Measurements from ENCODE around the gene TSNAX.
A peak's percentile ranks its signal among the peaks of the same experiment; 100 is the strongest.

The TSNAX gene

GRCh38 chr1:231528172-231529029, at the start of gene TSNAX:
TSNAX (plus strand) TSS chr1:231528669; CDS start chr1:231528811, 142 bp downstream.
- Histone ChIP-seq H3K4me3 (ENCODE audit: low read depth, low read length) (peak within 1 kb of the TSS; percentile 90), H3K27ac (peak within 1 kb of the TSS; percentile 97), H3K27me3 (replicated peaks) (no peaks in the 10 kb centered on the region), H3K36me3 (replicated peaks) (no peaks in the 10 kb centered on the region)
- TF ChIP-seq CTCF (IDR thresholded peaks at IDR 0.05; ENCODE audit: low read depth, low read length, missing control alignments) = no peak
- in situ Hi-C loops (cut with HindIII; ENCODE audit: low pct_ligation_motif_present, low sequenced_read_pairs) = no loop called here
- peak; percentile 88 for DNase-seq

- Histone ChIP-seq H3K4me3 (ENCODE audit: low read depth, low read length) (no peak overlapping the region), H3K27me3 (replicated peaks) (no peaks in the 10 kb centered on the region), H3K27ac (no peak overlapping the region), H3K36me3 (replicated peaks) (no peaks in the 10 kb centered on the region)
- DNase-seq = no peak
- in situ Hi-C loops (cut with HindIII; ENCODE audit: low pct_ligation_motif_present, low sequenced_read_pairs) = no loop called here
- no peak for TF ChIP-seq CTCF (IDR thresholded peaks at IDR 0.05; ENCODE audit: low read depth, low read length, missing control alignments)
Observed at GRCh38 chr1:231478811-231479210, 49.7 kb upstream of the TSNAX start.

- no peaks in the 10 kb centered on the region for H3K36me3 ChIP-seq (replicated peaks)
- TF ChIP-seq CTCF (IDR thresholded peaks at IDR 0.05; ENCODE audit: low read depth, low read length, missing control alignments) = no peak
Observed at GRCh38 chr1:231480008-231480407, 48.5 kb upstream of the TSNAX start.

GRCh38 chr1:231481289-231481688, 47.2 kb upstream of the TSNAX start:
- in situ Hi-C loops (cut with HindIII; ENCODE audit: low pct_ligation_motif_present, low sequenced_read_pairs) = no loop called here
- H3K27ac ChIP-seq = no peak overlapping the region
- no peak overlapping the region for H3K4me3 ChIP-seq (ENCODE audit: low read depth, low read length)
- no peaks in the 10 kb centered on the region for H3K36me3 ChIP-seq (replicated peaks)
- H3K27me3 ChIP-seq (replicated peaks) = no peaks in the 10 kb centered on the region
- DNase-seq = no peak
- no peak for TF ChIP-seq CTCF (IDR thresholded peaks at IDR 0.05; ENCODE audit: low read depth, low read length, missing control alignments)

More at GRCh38 chr1:231480008-231480407, 48.5 kb upstream of the TSNAX start:
- no peak overlapping the region for H3K27ac ChIP-seq
- in situ Hi-C loops (cut with HindIII; ENCODE audit: low pct_ligation_motif_present, low sequenced_read_pairs) = no loop called here
- H3K4me3 ChIP-seq (ENCODE audit: low read depth, low read length) = no peak overlapping the region
- DNase-seq = no peak
- no peaks in the 10 kb centered on the region for H3K27me3 ChIP-seq (replicated peaks)

GRCh38 chr1:231485029-231485784, 43.3 kb upstream of the TSNAX start:
- DNase-seq = no peak
- H3K27ac ChIP-seq = no peak overlapping the region
- no peak for TF ChIP-seq CTCF (IDR thresholded peaks at IDR 0.05; ENCODE audit: low read depth, low read length, missing control alignments)
- in situ Hi-C loops (cut with HindIII; ENCODE audit: low pct_ligation_motif_present, low sequenced_read_pairs) = no loop called here
- H3K27me3 ChIP-seq (replicated peaks) = no peaks in the 10 kb centered on the region
- no peak overlapping the region for H3K4me3 ChIP-seq (ENCODE audit: low read depth, low read length)
- H3K36me3 ChIP-seq (replicated peaks) = no peaks in the 10 kb centered on the region
